HEK293 (cell line): ENCODE results near the gene SPON2.

Source experiments
- CTCF ChIA-PET: fragments of 350-600 bp; formaldehyde crosslinking; extraction: SDS; loops from one replicate; lab custom pipeline; 2021; ENCODE audit warnings: antibody characterized with exemption; lab: Yijun Ruan, JAX
- POLR2A ChIA-PET: fragments of 300-600 bp; formaldehyde crosslinking; extraction: SDS; loops from one replicate; lab custom pipeline; 2020; ENCODE audit warnings: antibody characterized with exemption, inconsistent platforms; lab: Yijun Ruan, JAX
- H3K27ac ChIP-seq: fragments of 200-500 bp; sonication (Bioruptor generic); 2 replicates; pipeline ENCODE4 v1.5.1; 2014; ENCODE audit warnings: low read depth, low read length, control low read depth, inconsistent platforms; ENCODE audit errors: extremely low read depth
- H3K36me3 ChIP-seq, 2 experiments: fragments of 200-500 bp in 1 of 2; sonication (Bioruptor generic) in 1 of 2; 1 replicate in 1 of 2; 2 replicates in 1 of 2; pipeline ENCODE4 v1.5.1; 2014 to 2017; ENCODE audit warnings: inconsistent platforms in 2 of 2, low read length in 2 of 2; ENCODE audit not compliant: control insufficient read depth in 2 of 2, insufficient read depth in 1 of 2
- H3K4me1 ChIP-seq: fragments of 200-500 bp; sonication (Bioruptor generic); 2 replicates; pipeline ENCODE4 v1.5.1; 2014; ENCODE audit warnings: mild to moderate bottlenecking, low read length, inconsistent platforms; ENCODE audit not compliant: control insufficient read depth, insufficient read depth
- H3K4me3 ChIP-seq: 2 replicates; pipeline ENCODE4 v1.5.1; 2011; ENCODE audit warnings: low read depth, mild to moderate bottlenecking, control low read depth, low read length, moderate library complexity
- H3K9me3 ChIP-seq: fragments of 200-500 bp; sonication (Bioruptor generic); 2 replicates; pipeline ENCODE4 v1.5.1; 2014; ENCODE audit warnings: low read depth, low read length, inconsistent platforms; ENCODE audit not compliant: control insufficient read depth, insufficient read depth
- IKZF3 ChIP-seq: fragments of 450-650 bp; IDR thresholded peaks from 2 replicates; pipeline ENCODE4 v1.5.0; 2018; ENCODE audit warnings: missing biosample characterization, mild to moderate bottlenecking, missing genetic modification characterization, moderate library complexity
- KLF7 ChIP-seq: fragments of 450-650 bp; formaldehyde crosslinking; IDR thresholded peaks from 2 replicates; pipeline ENCODE4 v1.5.1; 2016; ENCODE audit warnings: missing biosample characterization, missing genetic modification characterization, borderline replicate concordance
- SP7 ChIP-seq: fragments of 450-650 bp; formaldehyde crosslinking; IDR thresholded peaks from 2 replicates; pipeline ENCODE4 v1.5.1; 2016; ENCODE audit warnings: missing biosample characterization, missing genetic modification characterization
- WT1 ChIP-seq: fragments of 450-650 bp; formaldehyde crosslinking; IDR thresholded peaks from 2 replicates; pipeline ENCODE4 v1.5.1; 2016; ENCODE audit warnings: missing biosample characterization, missing genetic modification characterization
- ZEB2 ChIP-seq: fragments of 450-650 bp; formaldehyde crosslinking; IDR thresholded peaks from 2 replicates; pipeline ENCODE4 v1.5.1; 2016; ENCODE audit warnings: missing biosample characterization, missing genetic modification characterization
- ZFP41 ChIP-seq: fragments of 450-650 bp; formaldehyde crosslinking; IDR thresholded peaks from 2 replicates; pipeline ENCODE4 v1.5.1; 2016; ENCODE audit warnings: missing biosample characterization, missing genetic modification characterization, borderline replicate concordance
- ZNF155 ChIP-seq: fragments of 450-650 bp; formaldehyde crosslinking; IDR thresholded peaks from 2 replicates; pipeline ENCODE4 v1.5.1; 2016; ENCODE audit warnings: missing biosample characterization, missing genetic modification characterization
- ZNF184 ChIP-seq: fragments of 450-650 bp; IDR thresholded peaks from 2 replicates; pipeline ENCODE4 v1.5.1; 2018; ENCODE audit warnings: missing biosample characterization, mild to moderate bottlenecking, missing genetic modification characterization
- ZNF214 ChIP-seq: fragments of 450-650 bp; formaldehyde crosslinking; IDR thresholded peaks from 2 replicates; pipeline ENCODE4 v1.5.1; 2017; ENCODE audit warnings: missing biosample characterization, mild to moderate bottlenecking, missing genetic modification characterization, borderline replicate concordance
- ZNF560 ChIP-seq: fragments of 450-650 bp; formaldehyde crosslinking; IDR thresholded peaks from 2 replicates; pipeline ENCODE4 v1.5.1; 2017; ENCODE audit warnings: missing biosample characterization, missing genetic modification characterization, borderline replicate concordance
- ZNF585B ChIP-seq: fragments of 450-650 bp; formaldehyde crosslinking; IDR thresholded peaks from 2 replicates; pipeline ENCODE4 v1.5.1; 2016; ENCODE audit warnings: missing biosample characterization, missing genetic modification characterization
- ZNF654 ChIP-seq: fragments of 450-650 bp; formaldehyde crosslinking; IDR thresholded peaks from 2 replicates; pipeline ENCODE4 v1.5.1; 2016; ENCODE audit warnings: low read depth, missing biosample characterization, missing genetic modification characterization
- ZNF670 ChIP-seq: fragments of 450-650 bp; formaldehyde crosslinking; IDR thresholded peaks from 2 replicates; pipeline ENCODE4 v1.5.1; 2016; ENCODE audit warnings: missing biosample characterization, missing genetic modification characterization, low read depth
- ZSCAN23 ChIP-seq: fragments of 450-650 bp; formaldehyde crosslinking; IDR thresholded peaks from 2 replicates; pipeline ENCODE4 v1.5.1; 2016; ENCODE audit warnings: missing biosample characterization, missing genetic modification characterization
- TF ChIP-seq, protein P1 (sequence below): fragments of 450-650 bp; formaldehyde crosslinking; optimal IDR thresholded peaks from 2 replicates; pipeline ENCODE3; 2016; ENCODE audit warnings: missing biosample characterization, mild to moderate bottlenecking, missing genetic modification characterization
- TF ChIP-seq, protein P2 (sequence below): fragments of 450-650 bp; formaldehyde crosslinking; IDR thresholded peaks from 2 replicates; pipeline ENCODE4 v1.5.1; 2016; ENCODE audit warnings: missing biosample characterization, missing genetic modification characterization
- TF ChIP-seq, protein P3 (sequence below): fragments of 450-650 bp; formaldehyde crosslinking; IDR thresholded peaks from 2 replicates; pipeline ENCODE4 v1.5.1; 2017; ENCODE audit warnings: missing biosample characterization, missing genetic modification characterization
- TF ChIP-seq, protein P4 (sequence below): fragments of 450-650 bp; formaldehyde crosslinking; IDR thresholded peaks from 2 replicates; pipeline ENCODE4 v1.5.1; 2016; ENCODE audit warnings: missing biosample characterization, missing genetic modification characterization
- TF ChIP-seq, protein P5 (sequence below): fragments of 450-650 bp; formaldehyde crosslinking; IDR thresholded peaks from 2 replicates; pipeline ENCODE4 v1.5.1; 2016; ENCODE audit warnings: missing biosample characterization, missing genetic modification characterization
- TF ChIP-seq, protein P6 (sequence below): fragments of 450-650 bp; formaldehyde crosslinking; IDR thresholded peaks from 2 replicates; pipeline ENCODE4 v1.5.1; 2016; ENCODE audit warnings: missing biosample characterization, missing genetic modification characterization

Gene SPON2

DNA sequence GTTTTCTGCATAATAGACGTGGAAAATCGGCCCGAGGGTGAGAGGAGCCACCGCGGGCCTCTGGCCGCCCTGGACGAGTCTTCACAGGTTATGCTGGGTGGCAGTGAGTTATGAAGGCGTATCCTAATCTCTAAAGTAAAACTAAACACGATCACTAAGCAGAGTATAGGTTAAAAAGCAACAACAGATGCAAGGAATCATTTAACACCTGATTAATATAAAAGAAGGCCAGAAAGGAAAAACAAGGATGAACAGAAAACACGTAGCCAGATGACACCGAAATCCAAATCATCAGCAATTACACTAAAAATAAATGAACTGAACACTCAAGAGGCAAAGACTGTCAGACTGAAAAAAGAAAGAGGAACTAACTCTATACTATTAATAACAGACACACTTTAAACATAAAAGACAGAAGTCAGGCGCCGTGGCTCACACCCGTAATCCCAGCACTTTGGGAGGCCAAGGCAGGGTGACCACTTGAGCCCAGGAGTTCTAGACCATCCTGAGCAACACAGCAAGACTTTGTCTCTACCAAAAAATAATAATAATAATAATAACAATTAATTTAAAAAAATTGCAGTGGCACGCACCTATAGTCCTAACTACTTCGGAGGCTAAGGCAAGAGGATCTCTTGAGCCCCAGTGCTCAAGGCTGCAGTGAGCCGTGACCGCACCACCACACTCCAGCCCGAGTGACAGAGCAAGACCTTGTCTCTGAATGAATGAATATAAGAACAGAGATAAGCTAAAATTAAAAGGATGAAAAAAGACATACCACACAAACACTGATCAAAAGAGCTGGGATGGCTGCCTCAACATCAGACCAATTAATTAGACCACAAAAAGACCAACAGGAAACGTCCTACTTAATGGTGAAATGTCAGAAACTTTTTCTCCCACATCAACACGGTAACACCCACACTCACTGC, 46.5 kb upstream of the SPON2 start:
- Histone ChIP-seq H3K9me3 (no peaks in the 10 kb centered on the region), H3K36me3 (peaks cover 0 to 79% of the 10 kb centered on the region in 2 experiments; a peak in 2 of 3 replicates), H3K4me1 (no peaks in the 10 kb centered on the region)
- TF ChIP-seq ZNF214 (tag by site-specific recombination) (no peak), ZEB2 (tag by site-specific recombination) (no peak), KLF7 (tag by site-specific recombination) (no peak), ZNF155 (tag by site-specific recombination) (no peak)
- TF ChIP-seq, protein P1, sequence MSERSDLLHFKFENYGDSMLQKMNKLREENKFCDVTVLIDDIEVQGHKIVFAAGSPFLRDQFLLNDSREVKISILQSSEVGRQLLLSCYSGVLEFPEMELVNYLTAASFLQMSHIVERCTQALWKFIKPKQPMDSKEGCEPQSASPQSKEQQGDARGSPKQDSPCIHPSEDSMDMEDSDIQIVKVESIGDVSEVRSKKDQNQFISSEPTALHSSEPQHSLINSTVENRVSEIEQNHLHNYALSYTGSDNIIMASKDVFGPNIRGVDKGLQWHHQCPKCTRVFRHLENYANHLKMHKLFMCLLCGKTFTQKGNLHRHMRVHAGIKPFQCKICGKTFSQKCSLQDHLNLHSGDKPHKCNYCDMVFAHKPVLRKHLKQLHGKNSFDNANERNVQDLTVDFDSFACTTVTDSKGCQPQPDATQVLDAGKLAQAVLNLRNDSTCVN (tag by site-specific recombination), result no peak
- TF ChIP-seq, protein P2, sequence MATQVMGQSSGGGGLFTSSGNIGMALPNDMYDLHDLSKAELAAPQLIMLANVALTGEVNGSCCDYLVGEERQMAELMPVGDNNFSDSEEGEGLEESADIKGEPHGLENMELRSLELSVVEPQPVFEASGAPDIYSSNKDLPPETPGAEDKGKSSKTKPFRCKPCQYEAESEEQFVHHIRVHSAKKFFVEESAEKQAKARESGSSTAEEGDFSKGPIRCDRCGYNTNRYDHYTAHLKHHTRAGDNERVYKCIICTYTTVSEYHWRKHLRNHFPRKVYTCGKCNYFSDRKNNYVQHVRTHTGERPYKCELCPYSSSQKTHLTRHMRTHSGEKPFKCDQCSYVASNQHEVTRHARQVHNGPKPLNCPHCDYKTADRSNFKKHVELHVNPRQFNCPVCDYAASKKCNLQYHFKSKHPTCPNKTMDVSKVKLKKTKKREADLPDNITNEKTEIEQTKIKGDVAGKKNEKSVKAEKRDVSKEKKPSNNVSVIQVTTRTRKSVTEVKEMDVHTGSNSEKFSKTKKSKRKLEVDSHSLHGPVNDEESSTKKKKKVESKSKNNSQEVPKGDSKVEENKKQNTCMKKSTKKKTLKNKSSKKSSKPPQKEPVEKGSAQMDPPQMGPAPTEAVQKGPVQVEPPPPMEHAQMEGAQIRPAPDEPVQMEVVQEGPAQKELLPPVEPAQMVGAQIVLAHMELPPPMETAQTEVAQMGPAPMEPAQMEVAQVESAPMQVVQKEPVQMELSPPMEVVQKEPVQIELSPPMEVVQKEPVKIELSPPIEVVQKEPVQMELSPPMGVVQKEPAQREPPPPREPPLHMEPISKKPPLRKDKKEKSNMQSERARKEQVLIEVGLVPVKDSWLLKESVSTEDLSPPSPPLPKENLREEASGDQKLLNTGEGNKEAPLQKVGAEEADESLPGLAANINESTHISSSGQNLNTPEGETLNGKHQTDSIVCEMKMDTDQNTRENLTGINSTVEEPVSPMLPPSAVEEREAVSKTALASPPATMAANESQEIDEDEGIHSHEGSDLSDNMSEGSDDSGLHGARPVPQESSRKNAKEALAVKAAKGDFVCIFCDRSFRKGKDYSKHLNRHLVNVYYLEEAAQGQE (tag by site-specific recombination), result no peak
- TF ChIP-seq, protein P3, sequence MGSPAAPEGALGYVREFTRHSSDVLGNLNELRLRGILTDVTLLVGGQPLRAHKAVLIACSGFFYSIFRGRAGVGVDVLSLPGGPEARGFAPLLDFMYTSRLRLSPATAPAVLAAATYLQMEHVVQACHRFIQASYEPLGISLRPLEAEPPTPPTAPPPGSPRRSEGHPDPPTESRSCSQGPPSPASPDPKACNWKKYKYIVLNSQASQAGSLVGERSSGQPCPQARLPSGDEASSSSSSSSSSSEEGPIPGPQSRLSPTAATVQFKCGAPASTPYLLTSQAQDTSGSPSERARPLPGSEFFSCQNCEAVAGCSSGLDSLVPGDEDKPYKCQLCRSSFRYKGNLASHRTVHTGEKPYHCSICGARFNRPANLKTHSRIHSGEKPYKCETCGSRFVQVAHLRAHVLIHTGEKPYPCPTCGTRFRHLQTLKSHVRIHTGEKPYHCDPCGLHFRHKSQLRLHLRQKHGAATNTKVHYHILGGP (tag by site-specific recombination), result no peak
- TF ChIP-seq, all 188 proteins: peak for 0
- ChIA-PET CTCF (interaction anchor here (0.6 to 0.7 kb wide), 2 partner anchors 51 to 476 kb away, joined by 3 read pairs; no protein-coding TSS in a partner anchor), POLR2A (no interaction called here)
- Histone ChIP-seq H3K4me3 (no peak overlapping the region), H3K27ac (no peak overlapping the region)

DNA sequence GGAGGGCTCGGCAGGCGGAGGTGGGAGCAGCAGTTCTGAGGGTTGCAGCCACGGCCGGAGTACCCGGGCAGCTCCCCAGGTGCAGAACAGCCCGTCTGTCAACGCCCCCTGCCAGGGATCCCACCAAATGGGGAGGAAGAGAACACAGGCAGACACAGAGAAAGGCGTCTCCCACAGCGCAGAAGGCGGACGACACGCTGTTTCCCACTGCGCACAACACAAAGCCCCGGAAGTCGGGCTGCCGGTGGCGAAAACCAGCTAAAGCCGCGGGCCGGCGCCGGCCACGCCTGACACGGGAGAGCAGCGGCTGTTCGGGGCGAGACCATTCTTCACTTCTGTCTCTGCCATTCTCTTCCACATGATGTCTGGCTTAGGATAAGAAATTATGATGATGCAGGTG, 45.0 kb upstream of the SPON2 start:
- Histone ChIP-seq H3K9me3 (no peaks in the 10 kb centered on the region), H3K4me1 (no peaks in the 10 kb centered on the region), H3K36me3 (peaks cover 0 to 84% of the 10 kb centered on the region in 2 experiments; a peak in 2 of 3 replicates), H3K27ac (no peak overlapping the region), H3K4me3 (no peak overlapping the region)
- ChIA-PET POLR2A (no interaction called here), CTCF (interaction anchor here (0.5 kb wide), 1 partner anchor 70 kb away, joined by 4 read pairs; no protein-coding TSS in a partner anchor)
- TF ChIP-seq IKZF3, result no peak
- TF ChIP-seq ZNF654, result no peak
- TF ChIP-seq WT1 (tag by site-specific recombination), result no peak
- no peak for TF ChIP-seq ZNF670 (tag by site-specific recombination)
- no peak for TF ChIP-seq ZNF184 (tag by site-specific recombination)
- TF ChIP-seq, protein P4, sequence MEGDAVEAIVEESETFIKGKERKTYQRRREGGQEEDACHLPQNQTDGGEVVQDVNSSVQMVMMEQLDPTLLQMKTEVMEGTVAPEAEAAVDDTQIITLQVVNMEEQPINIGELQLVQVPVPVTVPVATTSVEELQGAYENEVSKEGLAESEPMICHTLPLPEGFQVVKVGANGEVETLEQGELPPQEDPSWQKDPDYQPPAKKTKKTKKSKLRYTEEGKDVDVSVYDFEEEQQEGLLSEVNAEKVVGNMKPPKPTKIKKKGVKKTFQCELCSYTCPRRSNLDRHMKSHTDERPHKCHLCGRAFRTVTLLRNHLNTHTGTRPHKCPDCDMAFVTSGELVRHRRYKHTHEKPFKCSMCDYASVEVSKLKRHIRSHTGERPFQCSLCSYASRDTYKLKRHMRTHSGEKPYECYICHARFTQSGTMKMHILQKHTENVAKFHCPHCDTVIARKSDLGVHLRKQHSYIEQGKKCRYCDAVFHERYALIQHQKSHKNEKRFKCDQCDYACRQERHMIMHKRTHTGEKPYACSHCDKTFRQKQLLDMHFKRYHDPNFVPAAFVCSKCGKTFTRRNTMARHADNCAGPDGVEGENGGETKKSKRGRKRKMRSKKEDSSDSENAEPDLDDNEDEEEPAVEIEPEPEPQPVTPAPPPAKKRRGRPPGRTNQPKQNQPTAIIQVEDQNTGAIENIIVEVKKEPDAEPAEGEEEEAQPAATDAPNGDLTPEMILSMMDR, result no peak
- TF ChIP-seq SP7, result no peak
- TF ChIP-seq, protein P5, sequence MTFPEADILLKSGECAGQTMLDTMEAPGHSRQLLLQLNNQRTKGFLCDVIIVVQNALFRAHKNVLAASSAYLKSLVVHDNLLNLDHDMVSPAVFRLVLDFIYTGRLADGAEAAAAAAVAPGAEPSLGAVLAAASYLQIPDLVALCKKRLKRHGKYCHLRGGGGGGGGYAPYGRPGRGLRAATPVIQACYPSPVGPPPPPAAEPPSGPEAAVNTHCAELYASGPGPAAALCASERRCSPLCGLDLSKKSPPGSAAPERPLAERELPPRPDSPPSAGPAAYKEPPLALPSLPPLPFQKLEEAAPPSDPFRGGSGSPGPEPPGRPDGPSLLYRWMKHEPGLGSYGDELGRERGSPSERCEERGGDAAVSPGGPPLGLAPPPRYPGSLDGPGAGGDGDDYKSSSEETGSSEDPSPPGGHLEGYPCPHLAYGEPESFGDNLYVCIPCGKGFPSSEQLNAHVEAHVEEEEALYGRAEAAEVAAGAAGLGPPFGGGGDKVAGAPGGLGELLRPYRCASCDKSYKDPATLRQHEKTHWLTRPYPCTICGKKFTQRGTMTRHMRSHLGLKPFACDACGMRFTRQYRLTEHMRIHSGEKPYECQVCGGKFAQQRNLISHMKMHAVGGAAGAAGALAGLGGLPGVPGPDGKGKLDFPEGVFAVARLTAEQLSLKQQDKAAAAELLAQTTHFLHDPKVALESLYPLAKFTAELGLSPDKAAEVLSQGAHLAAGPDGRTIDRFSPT (tag by site-specific recombination), result no peak
- no peak for TF ChIP-seq ZNF560
- no peak for TF ChIP-seq ZFP41 (tag by site-specific recombination)
- no peak for TF ChIP-seq ZSCAN23 (tag by site-specific recombination)
- TF ChIP-seq, protein P6, sequence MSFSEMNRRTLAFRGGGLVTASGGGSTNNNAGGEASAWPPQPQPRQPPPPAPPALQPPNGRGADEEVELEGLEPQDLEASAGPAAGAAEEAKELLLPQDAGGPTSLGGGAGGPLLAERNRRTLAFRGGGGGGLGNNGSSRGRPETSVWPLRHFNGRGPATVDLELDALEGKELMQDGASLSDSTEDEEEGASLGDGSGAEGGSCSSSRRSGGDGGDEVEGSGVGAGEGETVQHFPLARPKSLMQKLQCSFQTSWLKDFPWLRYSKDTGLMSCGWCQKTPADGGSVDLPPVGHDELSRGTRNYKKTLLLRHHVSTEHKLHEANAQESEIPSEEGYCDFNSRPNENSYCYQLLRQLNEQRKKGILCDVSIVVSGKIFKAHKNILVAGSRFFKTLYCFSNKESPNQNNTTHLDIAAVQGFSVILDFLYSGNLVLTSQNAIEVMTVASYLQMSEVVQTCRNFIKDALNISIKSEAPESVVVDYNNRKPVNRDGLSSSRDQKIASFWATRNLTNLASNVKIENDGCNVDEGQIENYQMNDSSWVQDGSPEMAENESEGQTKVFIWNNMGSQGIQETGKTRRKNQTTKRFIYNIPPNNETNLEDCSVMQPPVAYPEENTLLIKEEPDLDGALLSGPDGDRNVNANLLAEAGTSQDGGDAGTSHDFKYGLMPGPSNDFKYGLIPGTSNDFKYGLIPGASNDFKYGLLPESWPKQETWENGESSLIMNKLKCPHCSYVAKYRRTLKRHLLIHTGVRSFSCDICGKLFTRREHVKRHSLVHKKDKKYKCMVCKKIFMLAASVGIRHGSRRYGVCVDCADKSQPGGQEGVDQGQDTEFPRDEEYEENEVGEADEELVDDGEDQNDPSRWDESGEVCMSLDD (tag by site-specific recombination), result no peak
- no peak for TF ChIP-seq ZNF585B (tag by site-specific recombination)
